Renal cortical epithelial cell (primary cell): ENCODE data around the gene BRD4. TPM values are rescaled to one million over a fixed set of nuclear protein-coding genes. Genes with fewer than 3 reads are reported as not detected.
"Not testable (repeated sequence)": the region's sequence is repeated elsewhere in the genome, so short reads cannot be mapped to it uniquely, and the experiment has no call there.

Experiments used
- DNase-seq: peaks from one replicate; pipeline ENCODE4 v3.0.0-alpha.2; 2011; ENCODE audit warnings: low read depth
- total RNA-seq: library from RNA; depleted of rRNA; stranded (reverse); fragments of >200 nt; gene quantifications from 2 replicates; pipeline ENCODE4 v1.2.3, GENCODE V29; 2014

Gene BRD4
- total RNA-seq, 1 donor from 2014 or later, result 30.7 TPM

DNA sequence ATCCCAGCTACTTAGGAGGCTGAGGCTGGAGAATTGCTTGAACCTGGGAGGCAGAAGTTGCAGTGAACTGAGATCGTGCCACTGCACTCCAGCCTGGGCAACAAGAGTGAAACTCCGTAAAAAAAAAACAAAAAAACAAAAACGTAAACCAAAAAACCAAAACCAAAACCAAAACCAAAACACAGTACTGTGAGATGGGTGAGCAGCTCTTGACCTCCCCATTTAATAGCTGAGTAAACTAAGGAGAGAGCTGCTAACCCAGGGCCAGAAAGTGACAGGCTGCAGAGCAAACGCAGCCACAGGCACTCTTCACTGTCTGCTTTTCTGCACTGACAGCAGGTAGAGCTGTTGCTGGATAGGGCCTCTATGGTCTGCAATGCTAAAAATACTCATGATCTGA, 27.7 kb upstream of the BRD4 start:
- DNase-seq, result not testable (repeated sequence)

DNA sequence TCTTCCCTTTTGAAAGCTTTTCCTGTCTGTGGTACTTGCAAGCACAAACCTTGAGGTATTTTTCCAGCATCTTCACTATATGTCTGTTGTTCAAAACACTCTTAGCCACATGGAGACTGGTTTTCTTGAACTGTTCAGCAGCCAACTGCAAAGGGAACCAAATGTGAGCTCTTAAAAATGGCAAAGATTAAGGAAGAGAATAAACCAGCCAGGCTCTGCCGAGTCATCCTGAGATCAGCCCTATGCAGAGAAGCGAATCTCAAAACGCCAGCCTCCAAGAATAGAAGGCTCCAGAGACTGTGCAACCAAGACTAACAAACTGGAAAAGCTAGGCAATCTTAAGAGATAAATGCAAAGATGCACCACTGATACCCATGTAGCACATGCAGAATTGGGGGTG, 26.6 kb upstream of the BRD4 start:
- DNase-seq, result no peak

DNA sequence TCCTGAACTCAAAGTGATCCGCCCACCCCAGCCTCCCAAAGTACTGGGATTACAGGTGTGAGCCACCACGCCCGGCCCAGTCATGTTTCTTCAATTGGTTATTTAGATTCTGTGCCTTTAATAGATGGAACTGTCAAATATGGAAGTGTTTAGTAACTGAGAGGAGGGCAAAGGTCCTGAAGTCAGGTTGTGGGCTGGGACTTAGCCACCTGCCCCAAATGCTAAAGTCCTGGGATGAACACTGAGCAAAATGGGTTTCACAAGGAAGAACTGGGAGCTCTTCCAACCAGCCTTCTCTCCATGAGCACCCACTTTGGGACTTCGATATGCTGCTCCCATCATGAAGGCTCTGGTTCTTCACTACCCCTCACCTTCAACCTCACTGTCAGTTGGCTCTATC, 25.6 kb upstream of the BRD4 start:
- no peak for DNase-seq

DNA sequence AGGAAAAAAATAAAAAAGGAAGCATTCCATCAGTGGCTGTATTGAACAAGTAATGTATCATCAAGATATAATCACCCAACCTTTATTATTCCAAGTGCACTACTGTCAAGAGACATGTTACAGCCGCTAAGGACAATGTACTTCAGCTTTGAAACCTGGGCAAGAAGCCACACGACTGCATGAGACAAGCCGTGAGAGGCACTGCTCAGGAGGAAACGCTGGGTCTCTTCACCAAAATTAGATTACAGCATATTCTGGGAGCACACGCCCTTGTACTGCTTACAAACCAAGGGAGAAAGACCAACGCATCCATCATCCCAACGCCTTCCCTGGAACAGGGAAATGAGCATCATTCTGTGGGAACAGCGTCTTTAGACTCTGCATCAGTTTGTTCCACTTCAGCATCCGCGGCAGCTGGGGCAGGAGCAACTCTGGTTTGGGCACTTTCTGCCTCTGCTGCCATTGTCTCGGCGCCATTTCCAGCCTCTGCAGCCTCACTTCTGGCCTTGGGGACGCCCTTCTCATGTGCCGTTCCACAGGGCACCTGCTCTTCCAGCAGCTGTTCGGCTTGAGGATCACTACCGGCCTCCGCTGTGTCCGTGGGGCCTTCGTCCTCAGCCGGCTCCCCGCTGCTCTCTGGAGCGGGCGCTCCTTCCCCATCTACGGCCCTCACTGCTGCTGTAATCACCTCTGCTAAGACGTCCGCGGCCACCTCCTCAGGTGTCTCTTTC, 22.4 kb upstream of the BRD4 start:
- DNase-seq, result no peak

DNA sequence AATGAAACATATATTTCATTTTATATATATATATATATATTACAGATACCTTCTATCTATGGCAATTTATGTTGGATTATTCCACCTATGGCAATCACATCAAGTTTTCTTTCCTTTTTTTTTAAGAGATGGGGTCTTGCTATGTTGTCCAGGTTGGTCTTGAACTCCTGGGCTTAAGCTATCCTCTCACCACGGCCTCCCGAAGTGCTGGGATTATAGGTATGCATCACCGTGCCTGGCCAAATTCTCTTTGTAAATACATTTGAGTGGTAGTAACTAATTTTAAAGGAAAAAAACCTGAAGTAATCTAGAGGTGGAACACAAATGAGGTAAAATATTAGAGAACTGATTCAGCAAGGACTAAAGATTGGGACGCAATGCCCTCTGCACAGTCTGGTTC, 21.6 kb upstream of the BRD4 start:
- DNase-seq, result no peak

DNA sequence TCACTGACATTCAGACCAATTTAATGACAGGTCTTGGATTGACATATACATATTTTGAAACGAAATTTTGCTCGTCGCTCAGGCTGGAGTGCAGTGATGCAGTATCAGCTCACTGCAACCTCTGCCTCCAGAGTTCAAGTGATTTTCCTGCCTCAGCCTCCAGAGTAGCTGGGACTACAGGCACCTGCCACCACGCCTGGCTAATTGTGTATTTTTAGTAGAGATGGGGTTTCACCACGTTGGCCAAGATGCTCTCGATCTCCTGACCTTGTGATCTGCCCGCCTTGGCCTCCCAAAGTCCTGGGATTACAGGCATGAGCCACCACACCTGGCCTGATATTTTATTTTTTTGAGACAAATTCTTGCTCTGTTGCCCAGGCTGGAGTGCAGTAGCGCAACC, 20.2 kb upstream of the BRD4 start:
- not testable (repeated sequence) for DNase-seq

DNA sequence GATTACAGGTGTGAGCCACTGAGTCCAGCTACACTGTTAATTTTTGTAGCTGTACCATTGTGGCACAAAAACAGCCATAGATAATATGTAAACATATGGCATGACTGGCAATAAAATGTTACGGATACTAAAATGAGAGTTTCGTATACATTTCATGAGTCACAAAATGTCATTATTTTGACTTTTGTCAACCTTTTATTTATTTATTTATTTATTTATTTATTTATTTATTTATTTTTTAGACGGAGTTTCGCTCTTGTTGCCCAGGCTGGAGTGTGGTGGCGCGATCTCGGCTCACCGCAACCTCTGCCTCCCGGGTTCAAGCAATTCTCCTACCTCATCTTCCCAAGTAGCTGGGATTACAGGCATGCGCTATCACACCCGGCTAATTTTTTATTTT, 9.0 kb upstream of the BRD4 start:
- not testable (repeated sequence) for DNase-seq

DNA sequence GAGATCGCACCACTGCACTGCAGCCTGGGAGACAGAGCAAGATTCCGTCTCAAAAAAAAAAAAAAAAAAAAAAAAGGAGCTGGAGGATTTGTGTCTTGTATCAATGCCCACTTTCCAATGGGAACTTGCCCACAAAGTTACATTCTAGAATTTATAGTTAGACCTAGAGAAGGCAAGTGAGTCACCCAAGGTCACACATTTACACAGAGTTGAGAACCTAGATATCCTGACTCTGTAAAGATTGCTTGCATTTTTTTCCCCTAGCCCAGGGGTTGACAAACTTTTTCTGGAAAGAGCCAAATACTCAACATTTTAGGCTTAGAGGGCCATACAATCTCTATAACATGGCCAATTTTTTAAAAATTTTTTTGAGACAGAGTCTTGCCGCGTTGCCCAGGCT, 7.7 kb upstream of the BRD4 start:
- no peak for DNase-seq

DNA sequence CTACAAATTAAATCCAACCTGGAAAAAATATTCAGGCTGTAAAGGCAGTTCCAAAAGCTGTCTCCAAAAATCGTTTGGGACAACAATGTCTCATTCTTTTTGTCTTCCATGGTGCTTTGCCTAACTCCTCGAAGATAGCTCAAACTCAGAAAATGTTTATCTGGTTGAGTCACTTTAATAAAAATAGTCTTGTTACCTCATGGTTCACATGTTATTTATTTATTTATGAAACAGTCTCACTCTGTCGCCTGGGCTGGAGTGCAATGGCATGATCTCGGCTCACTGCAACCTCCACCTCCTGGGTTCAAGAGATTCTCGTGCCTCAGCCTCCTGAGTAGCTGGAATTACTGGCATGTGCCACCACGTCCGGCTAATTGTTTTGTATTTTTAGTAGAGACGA, 4.9 kb upstream of the BRD4 start:
- DNase-seq, result no peak

DNA sequence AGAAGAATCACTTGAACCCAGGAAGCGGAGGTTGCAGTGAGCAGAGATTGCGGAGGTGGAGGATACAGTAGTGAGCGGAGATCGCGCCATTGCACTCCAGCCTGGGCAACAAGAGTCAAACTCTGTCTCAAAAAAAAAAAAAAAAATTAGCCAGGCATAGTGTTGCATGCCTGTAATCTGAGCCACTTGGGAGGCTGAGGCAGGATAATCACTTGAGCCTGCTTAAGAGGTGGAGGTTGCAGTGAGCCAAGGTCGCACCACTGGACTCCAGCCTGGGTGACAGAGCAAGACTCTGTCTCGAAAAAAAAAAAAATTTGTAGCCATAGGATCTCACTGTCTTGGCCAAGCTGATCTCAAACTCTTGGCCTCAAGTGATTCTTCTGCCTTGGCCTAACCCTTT, 3.7 kb upstream of the BRD4 start:
- DNase-seq, result not testable (repeated sequence)

DNA sequence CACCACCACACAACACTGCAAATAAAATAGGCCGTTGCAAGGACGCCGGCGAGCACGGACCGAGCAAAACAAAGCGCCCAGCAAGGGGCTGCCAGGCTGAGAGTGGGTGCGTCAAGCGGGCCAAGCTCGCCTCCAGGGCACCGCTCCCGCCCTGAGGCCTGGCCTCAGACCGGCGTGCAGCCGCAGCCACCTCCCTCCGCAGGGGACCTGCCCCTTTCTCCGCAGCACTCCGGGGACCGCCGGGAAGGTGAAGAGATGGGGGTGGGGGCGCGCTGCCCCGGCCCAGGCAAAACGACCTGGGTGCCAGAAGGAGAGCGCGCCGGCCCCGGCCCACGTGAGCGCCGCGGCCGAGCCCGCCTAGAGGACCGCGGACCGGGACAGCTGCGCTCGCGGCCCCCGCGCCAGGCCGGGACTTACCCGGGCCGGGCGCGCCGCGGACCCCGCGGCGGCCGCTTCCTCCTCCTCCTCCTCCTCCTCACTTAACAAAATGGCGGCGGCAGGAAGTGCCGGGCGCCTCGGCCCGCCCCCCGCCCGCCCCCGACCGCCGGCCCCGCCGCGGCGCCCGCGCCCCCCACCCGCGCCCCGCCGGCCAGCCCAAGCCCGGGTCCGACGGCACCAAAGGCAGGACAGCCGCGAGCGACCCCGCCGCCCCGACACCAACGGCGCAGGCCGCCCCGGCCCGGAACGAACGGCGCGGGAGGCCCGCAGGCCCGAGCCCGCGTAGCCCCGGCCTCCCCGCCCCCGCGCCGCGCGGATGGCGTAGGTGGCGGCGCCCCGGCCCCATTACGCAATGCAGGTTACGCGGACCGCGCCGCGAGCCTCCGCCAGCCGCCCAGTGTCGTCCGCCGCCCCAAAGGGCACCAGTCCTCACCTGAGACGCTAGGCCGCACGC, 674 bp downstream of the BRD4 start:
- no peak for DNase-seq

DNA sequence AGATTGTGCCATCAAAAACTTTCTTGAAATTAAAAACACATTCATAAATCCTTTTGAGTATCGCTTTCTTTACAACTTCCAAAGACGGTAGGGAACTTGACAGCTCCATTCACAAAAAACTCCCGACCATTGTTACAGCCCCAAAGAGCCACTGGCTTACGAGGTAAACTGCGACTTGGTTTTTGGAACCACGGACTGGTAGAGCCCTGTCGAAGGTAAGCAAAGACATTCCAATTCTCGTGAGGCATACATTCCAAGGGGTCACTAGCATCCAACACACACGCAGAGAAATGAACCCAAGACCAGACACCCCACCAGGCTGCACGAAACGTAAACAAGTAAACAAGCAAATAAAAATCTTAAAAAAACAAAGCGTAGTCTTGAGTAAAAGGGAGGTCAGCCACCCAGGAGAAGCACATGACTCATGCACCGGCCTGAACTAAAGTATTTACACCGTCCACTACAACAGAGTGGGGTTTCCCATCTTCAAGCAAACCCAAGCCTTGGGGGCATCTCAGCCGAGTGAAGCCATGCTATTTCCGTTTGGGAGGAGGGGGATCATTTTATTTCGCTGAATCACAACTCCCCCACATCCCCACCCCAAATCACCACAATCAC, 1.4 kb downstream of the BRD4 start:
- DNase-seq, result peak; percentile 96

DNA sequence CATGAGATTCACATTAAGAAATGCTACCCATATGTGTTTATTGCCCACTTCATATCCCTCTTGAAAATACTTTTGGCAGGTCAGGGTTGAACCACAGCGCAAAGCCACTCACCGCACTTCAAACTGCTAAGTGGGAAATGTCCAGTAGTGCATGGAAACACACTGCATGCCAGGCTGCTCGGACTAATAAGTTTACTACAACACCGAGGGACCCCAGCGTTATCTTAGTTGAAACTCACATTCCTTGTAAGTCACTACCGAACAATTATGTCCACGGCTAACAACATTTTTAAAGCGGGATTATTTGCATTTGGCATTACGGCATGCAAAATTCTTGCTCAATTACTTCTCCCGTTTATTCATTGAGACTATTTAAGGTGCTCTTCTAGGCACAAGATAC, 4.0 kb downstream of the BRD4 start:
- peak; percentile 60 for DNase-seq

DNA sequence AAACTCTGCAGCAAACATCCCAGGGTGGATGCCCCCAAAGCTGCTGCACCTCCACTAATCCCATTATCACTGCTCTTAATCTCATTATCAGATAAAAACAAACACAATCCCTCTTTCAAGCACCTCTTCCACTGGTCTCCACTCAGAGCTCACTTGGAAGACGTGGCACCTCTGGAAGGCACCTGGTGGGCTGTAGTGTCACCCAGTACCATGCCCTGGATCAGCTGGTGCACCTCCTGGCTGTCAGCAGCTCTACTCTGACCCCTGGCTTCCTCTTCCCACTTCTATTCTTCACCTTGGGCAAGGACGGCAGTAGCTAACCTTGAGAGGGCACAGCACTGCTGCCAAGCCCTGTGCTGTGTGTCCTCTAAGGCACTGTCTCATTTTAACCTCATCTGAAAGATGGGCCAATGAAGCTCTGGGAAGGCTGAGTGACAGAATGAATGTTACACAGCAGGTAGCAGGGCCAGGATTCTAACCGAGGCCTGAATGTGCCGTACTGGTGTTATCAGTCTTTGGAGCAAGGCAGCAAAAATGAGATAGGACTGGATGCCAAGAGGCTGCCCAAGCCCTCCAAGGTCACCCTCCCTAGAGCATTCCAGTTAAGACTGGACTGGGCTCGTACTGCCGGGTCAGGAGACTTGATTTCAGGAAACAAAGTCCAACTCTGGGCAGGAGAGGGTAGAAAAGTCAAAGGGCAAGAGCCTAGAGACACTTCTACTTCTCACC, 7.4 kb downstream of the BRD4 start:
- no peak for DNase-seq

DNA sequence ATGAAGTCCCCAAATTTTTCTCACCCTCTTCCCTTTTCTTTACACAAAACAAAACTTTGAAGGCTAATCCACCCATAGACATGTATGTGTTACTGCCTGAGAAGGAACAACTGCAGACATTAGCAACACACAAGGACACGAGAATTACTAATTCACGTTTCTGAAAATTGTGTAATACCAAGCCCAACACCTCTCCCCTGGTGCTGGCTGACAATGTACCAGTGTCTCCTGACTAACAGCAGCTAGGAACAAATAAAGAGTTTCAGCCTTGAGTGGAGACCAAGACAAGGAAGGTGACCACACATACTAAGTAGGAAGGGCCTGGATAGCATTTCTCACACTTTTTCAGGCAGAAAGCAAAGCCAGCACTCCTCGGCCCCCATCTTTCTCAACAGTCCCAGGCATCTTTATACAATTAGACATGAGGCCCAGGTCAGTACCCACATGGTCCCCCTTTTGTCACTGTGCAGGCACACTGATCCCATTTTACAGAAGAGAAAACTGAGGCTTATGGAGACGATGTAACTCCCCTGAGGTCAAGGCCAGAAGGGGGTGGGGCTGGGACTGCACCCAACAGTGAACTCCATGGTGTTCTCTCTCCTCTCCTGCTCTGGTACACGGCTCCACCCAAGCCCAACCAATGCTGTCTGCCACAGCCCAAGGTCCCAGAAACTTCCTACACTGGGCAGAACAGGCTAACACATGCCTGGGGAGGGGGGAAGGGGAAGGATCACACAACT, 8.7 kb downstream of the BRD4 start:
- DNase-seq, result peak; percentile 84

DNA sequence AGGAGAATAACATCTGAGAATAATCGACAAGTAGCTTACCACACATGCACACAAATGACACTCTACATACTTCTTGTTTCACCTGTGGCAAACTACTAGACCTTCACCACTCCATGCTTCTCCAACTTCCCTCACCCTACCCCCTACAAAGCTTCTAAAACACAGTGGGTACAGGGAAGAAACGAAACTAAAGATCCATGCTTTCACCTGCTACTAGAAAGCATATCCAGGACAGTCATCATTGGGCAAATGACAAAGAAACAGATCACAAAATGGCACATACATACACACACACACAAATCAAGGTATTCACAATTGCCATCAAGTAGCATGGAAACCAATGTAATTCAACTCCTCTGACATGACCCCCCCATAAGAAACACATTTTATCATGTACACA, 10.6 kb downstream of the BRD4 start:
- no peak for DNase-seq

DNA sequence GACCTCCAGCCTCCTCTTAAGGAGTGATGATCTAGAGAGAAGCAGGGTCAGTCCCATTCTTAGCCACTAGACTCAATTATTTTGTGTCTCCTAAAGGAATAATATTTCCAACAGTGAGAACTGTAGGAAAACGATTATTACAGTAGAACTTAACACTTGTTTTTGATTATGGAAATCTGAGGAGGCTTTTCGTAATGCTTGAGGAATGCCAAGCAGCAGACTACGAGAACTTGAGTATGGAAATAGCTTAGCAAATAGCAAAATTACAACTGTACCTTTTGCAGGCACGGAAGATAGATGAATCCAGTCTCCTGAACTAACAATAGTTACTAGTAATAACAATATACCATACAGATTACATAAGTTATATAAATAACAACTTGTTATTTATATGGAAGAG, 12.2 kb downstream of the BRD4 start:
- DNase-seq, result no peak

DNA sequence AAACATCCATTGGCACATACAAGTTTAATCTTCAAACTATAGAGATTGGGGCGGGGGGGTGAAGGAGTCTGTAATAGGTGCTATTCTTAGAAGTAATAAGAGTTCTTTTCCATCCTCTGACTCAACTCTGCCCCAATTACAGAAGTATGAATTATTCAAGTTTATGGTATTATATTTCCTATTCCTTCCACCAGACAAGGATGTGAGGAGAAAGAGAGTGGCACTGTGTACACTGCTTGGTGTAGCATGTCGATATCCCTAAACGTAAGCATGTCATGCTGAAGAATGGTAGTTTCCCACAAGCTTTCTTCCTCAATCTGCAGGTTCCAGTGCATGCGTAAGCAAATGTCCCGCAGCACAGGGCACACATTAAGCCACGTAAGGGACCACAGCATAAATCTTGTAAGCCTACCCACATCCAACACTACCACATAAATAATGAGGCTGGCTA, 14.1 kb downstream of the BRD4 start:
- DNase-seq, result peak; percentile 61

DNA sequence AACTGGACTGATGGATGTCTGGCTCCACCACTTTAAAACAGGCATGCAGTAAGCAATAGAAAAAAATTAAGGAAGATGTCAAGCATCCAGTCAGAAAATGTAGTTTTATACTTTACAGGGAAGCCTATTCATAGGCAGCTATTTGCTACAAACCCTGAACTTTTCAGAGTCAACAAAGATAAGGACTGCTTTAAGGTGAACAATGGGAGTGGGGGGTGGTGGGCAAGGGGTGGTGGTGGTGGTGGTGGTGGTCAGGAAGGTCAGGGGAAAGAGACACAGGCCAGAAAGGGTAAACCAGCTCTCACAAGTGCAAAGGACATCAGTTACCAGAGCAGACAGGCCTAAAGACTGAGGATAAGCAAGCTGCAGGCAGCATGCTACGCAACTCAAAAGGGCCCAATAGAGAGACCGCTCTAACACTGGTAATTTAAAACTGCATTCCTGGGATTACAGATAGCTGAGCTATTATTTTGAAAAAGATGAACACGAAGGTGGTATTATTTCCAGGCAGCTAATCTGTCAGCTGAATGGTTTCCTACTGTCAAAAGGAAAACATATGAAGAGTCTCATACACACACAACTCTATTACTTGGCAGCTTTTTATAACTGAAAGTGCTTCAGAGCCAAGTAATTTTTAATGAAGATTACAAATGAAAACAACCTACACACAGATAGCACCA, 14.8 kb downstream of the BRD4 start:
- DNase-seq, result no peak

DNA sequence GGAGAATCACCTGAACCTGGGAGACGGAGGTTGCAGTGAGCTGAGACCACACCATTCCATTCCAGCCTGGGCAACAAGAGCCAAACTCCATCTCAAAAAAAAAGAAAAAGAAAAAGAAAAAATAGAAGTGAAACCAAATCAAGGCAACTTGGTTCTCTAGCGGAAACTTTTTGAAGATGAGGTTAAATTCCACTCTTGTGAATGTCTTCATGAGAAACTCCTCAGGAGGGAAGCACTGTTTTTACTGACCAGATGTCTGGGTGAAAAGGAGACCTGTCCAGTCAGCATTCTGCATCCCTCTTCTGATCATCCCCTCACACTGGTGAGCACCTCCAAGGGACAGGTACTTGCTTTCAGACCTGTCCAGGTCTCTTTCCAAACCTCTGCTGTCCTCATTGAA, 15.8 kb downstream of the BRD4 start:
- DNase-seq, result no peak

DNA sequence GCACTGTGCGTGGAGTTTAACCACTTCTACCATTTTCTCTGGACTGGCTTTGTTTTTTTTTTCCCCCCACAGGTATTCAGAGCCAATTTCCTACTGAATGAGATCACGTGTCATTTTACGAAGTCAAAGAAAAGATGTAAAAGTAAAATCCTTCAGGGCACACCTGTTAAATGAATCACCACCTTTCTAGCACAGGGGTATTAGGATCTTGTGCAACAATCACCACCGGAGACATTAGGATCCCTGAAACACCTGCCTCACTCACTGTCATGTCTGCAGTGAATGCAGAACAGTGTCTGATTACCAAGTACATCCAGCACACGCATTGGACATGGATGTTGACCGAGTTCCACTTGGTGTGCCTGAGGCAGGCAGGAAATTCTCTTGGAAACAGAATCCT, 17.2 kb downstream of the BRD4 start:
- peak; percentile 45 for DNase-seq
